ENCODE measurements around the gene SNX25. TPM values are rescaled to one million over a fixed set of nuclear protein-coding genes. Genes with fewer than 3 reads are reported as not detected.

Gene SNX25
- total RNA-seq, 4 donors from 2014 or later = 11.3 to 17.3 (median 13.4) TPM

GRCh38 chr4:185227713-185228278 lies 18.4 kb downstream of the SNX25 start:
- intact Hi-C loops (cut with DNase I; ENCODE audit: low total_unique reads) = no loop called here
- DNase-seq (no peak), ATAC-seq (no peak)
- Histone ChIP-seq H3K4me3 (no peak overlapping the region), H3K27ac (no peak overlapping the region), H3K9me3 (no peaks in the 10 kb centered on the region), H3K27me3 (no peaks in the 10 kb centered on the region), H3K36me3 (no peaks in the 10 kb centered on the region), H3K4me1 (peaks cover 0 to 6% of the 10 kb centered on the region in 2 donors)
- in situ Hi-C loops (cut with MboI; ENCODE audit: low sequenced_read_pairs in 4 of 4) = no loop called here
- no peak for TF ChIP-seq CTCF (IDR thresholded peaks at IDR 0.05 in 4 of 5, conservative IDR thresholded peaks at IDR 0.05 in 1 of 5)
- no peak for TF ChIP-seq POLR2A (IDR thresholded peaks at IDR 0.05)

- H3K4me3 ChIP-seq = no peak overlapping the region
- no peak for ATAC-seq
- in situ Hi-C loops (cut with MboI; ENCODE audit: low sequenced_read_pairs in 4 of 4) (no loop called here), intact Hi-C loops (cut with DNase I; ENCODE audit: low total_unique reads) (no loop called here)
- H3K27me3 ChIP-seq = no peaks in the 10 kb centered on the region
- no peaks in the 10 kb centered on the region for H3K36me3 ChIP-seq
- peaks cover 0 to 6% of the 10 kb centered on the region in 2 donors for H3K4me1 ChIP-seq
- no peak for DNase-seq
- no peaks in the 10 kb centered on the region for H3K9me3 ChIP-seq
- H3K27ac ChIP-seq = no peak overlapping the region
- no peak for TF ChIP-seq POLR2A (IDR thresholded peaks at IDR 0.05)
- no peak for TF ChIP-seq CTCF (IDR thresholded peaks at IDR 0.05 in 4 of 5, conservative IDR thresholded peaks at IDR 0.05 in 1 of 5)
Observed at GRCh38 chr4:185229021-185229818, 19.8 kb downstream of the SNX25 start.

- Histone ChIP-seq H3K36me3 (no peaks in the 10 kb centered on the region), H3K27ac (no peak overlapping the region), H3K4me3 (no peak overlapping the region), H3K4me1 (peaks cover 0 to 1% of the 10 kb centered on the region in 2 donors), H3K9me3 (no peaks in the 10 kb centered on the region), H3K27me3 (no peaks in the 10 kb centered on the region)
- in situ Hi-C loops (cut with MboI; ENCODE audit: low sequenced_read_pairs in 4 of 4) (no loop called here), intact Hi-C loops (cut with DNase I; ENCODE audit: low total_unique reads) (no loop called here)
- DNase-seq (no peak), ATAC-seq (no peak)
- no peak for TF ChIP-seq CTCF (IDR thresholded peaks at IDR 0.05 in 4 of 5, conservative IDR thresholded peaks at IDR 0.05 in 1 of 5)
- TF ChIP-seq POLR2A (IDR thresholded peaks at IDR 0.05) = no peak
Observed at GRCh38 chr4:185232370-185232769, 23.0 kb downstream of the SNX25 start.

GRCh38 chr4:185235119-185235842 lies 25.9 kb downstream of the SNX25 start:
- DNase-seq (no peak), ATAC-seq (no peak)
- Histone ChIP-seq H3K27me3 (no peaks in the 10 kb centered on the region), H3K4me1 (no peaks in the 10 kb centered on the region), H3K9me3 (no peaks in the 10 kb centered on the region), H3K4me3 (no peak overlapping the region), H3K36me3 (no peaks in the 10 kb centered on the region), H3K27ac (no peak overlapping the region)
- in situ Hi-C loops (cut with MboI; ENCODE audit: low sequenced_read_pairs in 4 of 4) (no loop called here), intact Hi-C loops (cut with DNase I; ENCODE audit: low total_unique reads) (no loop called here)
- TF ChIP-seq CTCF (IDR thresholded peaks at IDR 0.05 in 4 of 5, conservative IDR thresholded peaks at IDR 0.05 in 1 of 5) = no peak
- no peak for TF ChIP-seq POLR2A (IDR thresholded peaks at IDR 0.05)

Measured in gastrocnemius medialis (tissue), 4 donors.